ENCODE data around the gene MEN1.

DNA sequence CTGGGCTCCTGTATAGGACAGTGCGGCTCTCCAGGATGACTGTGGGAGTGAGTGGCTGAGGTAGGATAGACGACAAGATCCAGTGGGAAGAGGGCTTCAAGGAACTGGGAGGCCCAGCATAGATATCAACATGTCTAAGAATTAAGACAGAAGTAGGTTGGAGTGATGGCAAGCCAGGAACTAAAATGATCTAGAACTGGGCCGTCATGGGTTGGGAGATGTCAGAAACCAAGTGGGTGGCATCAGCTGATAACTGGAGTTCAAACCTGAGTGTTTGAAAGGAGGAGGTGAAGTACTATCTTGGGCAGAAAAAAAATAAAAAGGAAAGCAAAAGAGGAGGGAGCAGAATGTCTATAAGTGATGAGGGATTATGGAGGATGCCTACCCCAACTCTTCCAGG, 7.1 kb upstream of the MEN1 start:
- TF ChIP-seq, protein P1, sequence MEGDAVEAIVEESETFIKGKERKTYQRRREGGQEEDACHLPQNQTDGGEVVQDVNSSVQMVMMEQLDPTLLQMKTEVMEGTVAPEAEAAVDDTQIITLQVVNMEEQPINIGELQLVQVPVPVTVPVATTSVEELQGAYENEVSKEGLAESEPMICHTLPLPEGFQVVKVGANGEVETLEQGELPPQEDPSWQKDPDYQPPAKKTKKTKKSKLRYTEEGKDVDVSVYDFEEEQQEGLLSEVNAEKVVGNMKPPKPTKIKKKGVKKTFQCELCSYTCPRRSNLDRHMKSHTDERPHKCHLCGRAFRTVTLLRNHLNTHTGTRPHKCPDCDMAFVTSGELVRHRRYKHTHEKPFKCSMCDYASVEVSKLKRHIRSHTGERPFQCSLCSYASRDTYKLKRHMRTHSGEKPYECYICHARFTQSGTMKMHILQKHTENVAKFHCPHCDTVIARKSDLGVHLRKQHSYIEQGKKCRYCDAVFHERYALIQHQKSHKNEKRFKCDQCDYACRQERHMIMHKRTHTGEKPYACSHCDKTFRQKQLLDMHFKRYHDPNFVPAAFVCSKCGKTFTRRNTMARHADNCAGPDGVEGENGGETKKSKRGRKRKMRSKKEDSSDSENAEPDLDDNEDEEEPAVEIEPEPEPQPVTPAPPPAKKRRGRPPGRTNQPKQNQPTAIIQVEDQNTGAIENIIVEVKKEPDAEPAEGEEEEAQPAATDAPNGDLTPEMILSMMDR (IDR thresholded peaks at IDR 0.05): no peak
- TF ChIP-seq POLR2A (IDR thresholded peaks at IDR 0.05) (no peak), POLR2AphosphoS5 (IDR thresholded peaks at IDR 0.05) (no peak)

All from upper lobe of left lung (tissue), 4 donors.